Embryonic facial prominence (tissue), 1 donor: ENCODE data around the gene ACVR2B.

Source experiments
- DNase-seq: peaks from one replicate; pipeline ENCODE4 v3.0.0-alpha.2; 2016; ENCODE audit errors: extremely low spot score

Gene ACVR2B

GRCh38 chr3:38488949-38489348 is 35.3 kb downstream of the ACVR2B start:
- no peak for DNase-seq

DNA sequence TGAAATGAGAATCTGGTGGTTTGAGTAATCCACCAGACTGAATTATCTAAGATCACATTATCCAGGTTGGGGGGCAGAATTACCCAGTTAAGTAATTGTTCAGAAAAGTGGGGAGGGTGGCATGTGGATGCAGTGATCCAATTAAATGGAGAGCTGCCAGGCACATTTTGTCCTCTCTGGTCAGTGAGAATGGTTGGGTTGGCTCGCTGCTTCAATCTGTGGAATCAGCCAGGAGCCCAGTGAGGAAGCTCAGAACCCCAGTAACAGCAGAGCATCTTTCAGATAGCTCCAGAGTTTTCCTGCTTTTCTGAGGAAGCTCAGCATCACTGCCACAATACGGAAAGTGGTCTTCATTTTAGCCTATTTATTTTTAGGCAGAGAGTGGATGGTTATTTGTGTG is 36.1 kb downstream of the ACVR2B start:
- DNase-seq: no peak

- DNase-seq: peak; percentile 62
Measured at GRCh38 chr3:38490281-38491030, 36.8 kb downstream of the ACVR2B start.

DNA sequence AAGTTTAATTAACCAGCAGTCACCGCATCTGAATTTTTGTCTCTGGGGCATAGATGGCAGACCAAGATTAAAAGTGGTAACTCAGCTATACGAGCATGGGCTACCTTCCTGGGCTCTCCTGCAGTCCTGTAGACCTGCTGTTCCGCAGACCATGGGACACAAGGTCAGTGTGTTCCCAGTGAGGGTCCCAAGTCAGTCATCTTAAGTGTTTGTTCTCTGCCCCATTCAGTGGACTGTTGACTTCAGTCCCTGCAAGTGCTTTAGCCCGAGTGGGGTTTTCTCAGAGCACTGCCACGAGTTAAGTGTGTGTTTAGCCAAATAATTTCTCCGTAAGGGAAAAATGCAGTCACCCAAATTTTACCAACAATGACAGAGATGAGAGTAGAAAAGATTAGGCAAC is 37.5 kb downstream of the ACVR2B start:
- DNase-seq: no peak

- DNase-seq: no peak
Measured at GRCh38 chr3:38493031-38493430, 39.3 kb downstream of the ACVR2B start.

GRCh38 chr3:38496131-38496910 is 42.6 kb downstream of the ACVR2B start, which contains the start of gene EXOG:
EXOG (plus strand) TSS chr3:38496340; CDS start chr3:38496368, 28 bp downstream.
- peak; percentile 78 for DNase-seq

DNA sequence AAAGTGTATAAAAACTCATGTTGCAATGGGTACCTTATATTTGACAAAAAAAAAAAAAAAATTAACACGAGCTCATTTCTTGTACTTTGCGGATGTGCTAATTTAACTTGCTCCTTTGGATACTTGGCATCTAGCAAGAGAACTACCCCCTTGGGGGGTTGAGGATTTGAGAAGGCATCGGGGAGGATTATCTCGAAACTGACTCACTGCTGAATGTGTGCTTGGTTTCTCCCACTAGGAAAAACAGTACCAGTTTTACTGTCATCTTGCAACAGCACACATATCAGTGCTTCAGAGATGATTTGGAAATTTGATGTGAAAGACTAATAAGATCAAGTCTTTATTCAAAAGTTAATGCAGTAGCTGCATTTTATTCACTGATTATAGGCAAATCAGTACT is 43.3 kb downstream of the ACVR2B start:
- no peak for DNase-seq

DNA sequence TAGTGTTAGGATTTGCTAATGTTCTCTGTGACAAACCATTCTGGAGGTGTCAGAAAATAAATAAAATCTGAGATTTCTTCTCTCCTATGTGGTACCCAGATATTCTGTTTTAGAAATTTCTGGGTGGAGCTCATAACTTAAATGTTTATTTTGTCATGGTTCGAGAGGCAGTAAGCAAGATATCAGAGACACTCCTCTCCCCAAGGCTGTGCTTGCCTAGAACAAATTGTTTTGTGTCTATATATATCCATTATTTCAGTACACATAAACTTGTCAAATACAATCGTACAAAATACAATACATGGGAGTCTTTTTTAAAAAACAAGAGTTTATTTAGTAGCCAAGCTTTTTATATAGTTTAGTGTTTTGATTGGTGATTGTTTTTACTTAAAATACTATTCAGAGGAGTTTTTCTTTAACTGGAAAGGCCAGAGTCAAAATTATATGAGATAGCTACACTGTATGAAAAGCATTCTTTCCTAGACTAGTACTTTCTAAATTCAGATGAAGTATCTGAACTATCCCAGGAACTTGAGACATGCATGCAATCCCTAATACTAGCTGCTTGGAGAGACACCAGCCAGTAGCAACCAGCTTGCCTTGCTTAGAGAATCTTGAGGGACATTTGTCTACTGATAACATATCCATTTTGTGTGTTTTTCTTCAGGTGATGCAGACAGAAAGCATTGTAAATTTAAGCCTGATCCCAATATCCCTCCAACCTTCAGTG is 47.2 kb downstream of the ACVR2B start:
- no peak for DNase-seq

GRCh38 chr3:38507120-38507519 is 53.4 kb downstream of the ACVR2B start:
- DNase-seq: no peak

- no peak for DNase-seq
Measured at GRCh38 chr3:38509732-38510131, 56.0 kb downstream of the ACVR2B start.

GRCh38 chr3:38510631-38511030 is 56.9 kb downstream of the ACVR2B start:
- no peak for DNase-seq

- DNase-seq: no peak
Measured at GRCh38 chr3:38511546-38511945, 57.9 kb downstream of the ACVR2B start.

DNA sequence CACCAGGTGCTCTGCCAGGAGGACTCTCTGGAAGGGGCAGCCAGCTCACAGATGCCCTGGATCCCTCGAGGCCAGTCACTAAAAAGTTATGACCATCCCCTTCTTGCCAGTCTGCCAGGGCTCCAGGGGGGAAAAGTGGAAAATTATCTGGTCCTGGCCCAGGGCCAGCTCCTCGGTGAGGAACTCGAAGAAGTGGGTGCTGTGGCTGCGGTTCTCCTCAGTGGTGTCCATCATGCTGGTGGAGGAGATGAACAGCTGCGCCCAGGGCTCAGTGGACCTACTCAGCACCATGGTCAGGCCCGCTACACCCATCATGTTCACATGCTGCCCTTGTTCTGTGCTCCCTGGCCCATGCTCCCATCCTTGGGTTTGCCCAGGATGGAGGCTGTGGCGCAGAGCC is 61.7 kb downstream of the ACVR2B start:
- no peak for DNase-seq

- DNase-seq: no peak
Measured at GRCh38 chr3:38516669-38517068, 63.0 kb downstream of the ACVR2B start.

- no peak for DNase-seq
Measured at GRCh38 chr3:38519000-38519399, 65.3 kb downstream of the ACVR2B start.

DNA sequence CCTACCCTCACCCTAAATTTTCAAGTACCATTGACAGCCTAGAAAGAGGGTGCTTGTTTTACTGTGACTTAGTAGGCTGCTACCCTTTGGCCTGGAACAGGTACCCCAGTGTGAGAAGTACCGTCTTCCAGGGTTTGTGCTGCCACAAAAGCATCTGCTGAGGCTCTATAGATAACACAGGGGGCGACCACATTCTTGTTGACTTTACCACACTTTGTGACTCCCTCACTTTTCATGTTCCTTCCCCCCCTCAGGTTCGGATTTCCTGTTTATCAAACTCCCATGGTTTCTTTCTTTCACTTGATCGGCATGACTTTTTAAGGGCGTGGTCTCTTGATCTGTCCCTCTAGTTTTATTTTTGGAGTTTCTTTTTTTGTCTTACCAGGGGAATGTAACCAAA is 66.0 kb downstream of the ACVR2B start:
- DNase-seq: no peak

DNA sequence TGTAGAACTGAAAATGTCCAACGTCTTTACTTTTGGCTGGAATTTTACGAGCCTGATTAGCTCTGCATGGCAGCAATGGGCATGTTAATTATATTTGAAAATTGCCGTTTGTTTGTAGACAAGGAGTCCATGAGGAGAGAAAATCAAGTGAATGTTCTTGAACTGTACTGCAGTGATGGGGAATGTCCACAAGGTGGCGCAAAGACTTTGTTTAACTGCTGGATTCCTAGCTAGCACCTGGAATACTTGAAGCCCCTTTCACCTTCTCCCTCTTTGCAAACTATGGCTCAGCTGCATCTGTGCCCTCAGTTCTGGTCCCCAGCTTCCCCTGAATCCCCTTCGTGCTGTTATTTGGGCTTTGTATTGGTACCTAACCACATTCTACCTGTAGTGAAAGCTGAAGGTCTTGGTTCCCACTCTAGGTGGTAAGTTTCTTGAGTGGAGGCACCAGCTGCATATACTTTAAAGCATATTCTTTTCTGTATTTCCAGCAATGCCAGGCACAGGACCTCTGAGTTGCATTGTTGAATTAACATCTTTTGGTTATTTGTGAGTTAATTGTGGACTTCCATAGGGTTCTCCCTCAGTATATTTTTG is 67.8 kb downstream of the ACVR2B start:
- DNase-seq: peak; percentile 51

GRCh38 chr3:38522002-38522401 is 68.3 kb downstream of the ACVR2B start:
- DNase-seq: no peak

DNA sequence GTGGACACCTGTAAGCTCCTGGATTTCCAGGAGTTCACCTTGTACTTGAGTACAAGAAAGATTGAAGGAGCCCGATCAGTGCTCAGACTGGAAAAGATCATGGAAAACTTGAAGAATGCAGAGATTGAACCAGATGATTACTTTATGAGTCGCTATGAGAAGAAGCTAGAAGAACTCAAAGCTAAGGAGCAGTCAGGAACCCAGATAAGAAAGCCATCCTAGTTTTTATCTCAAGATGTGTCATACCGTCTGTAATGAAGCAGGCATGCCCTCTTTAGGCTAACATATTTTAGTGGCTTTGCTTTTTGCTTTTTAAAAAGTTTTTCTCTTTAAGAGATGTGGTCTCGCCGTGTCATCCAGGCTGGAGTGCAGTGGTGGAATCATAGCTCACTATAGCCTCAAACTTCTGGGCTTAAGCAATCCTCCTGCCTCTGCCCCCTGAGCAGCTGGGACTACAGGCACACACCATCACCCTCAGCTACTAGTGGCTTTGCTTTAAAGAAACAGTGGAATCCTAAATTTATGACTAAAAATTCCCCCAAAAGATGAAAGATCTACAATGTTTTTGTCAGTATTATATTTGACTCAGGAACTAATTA is 70.5 kb downstream of the ACVR2B start:
- DNase-seq: no peak

DNA sequence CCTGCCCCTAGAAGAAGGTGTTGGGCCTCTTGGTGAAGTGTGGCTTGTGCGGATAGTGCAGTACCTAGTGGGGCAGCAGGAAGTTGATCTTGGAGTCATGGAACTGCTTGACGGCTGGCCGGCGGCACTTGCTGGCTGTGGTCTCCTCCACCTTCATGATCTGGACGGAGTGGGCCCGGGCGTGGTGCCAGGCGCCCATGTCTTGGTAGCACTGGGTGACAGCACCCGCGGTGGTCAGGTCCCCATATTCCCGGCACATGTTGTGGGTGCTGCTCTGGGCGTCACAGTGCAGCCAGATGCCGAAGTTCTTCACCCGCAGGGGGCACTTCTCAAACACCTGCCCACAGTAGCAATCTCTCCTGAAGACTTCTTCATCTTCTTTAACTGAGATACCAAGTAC is 73.1 kb downstream of the ACVR2B start:
- DNase-seq: no peak

DNA sequence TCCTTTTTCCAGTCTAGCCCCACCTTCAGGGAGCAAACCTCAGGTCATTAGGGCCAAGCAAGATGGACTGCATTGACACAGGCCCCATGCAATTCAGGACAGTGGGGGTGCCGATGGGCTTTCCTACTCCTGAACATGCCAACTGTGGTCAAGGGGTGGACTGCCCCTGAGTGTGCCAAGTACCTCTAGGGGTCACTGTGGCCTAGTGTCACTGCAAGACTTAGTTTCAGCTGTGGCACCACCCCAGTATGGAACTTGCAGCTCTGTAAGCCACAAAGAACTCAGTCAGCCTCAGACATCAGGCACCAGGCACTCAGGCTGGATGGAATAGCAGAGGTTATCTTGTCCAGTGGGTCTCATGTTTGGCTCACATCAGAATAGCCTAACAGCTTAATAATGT is 74.8 kb downstream of the ACVR2B start:
- no peak for DNase-seq

- DNase-seq: no peak
Measured at GRCh38 chr3:38532529-38532928, 78.8 kb downstream of the ACVR2B start.
